Endothelial cell of umbilical vein (primary cell): Measurements from ENCODE around the gene CORO6. TPM values are rescaled to one million over a fixed set of nuclear protein-coding genes. Genes with fewer than 3 reads are reported as not detected.

ENCODE experiments used
- BruUV-seq: library from RNA; stranded (reverse); fragments of 400-500 nt; replicated peaks from 2 replicates; lab custom pipeline; 2021; lab: Mats Ljungman, UMichigan
- CTCF ChIA-PET: fragments of 300-600, 350-600 bp; sonication (Branson Sonifier 250); formaldehyde crosslinking; loops from one replicate; lab custom pipeline; 2021; ENCODE audit warnings: antibody characterized with exemption, inconsistent platforms; lab: Charles Lee
- POLR2A ChIA-PET: fragments of 300-600, 350-600 bp; sonication (Branson Sonifier 250); formaldehyde crosslinking; loops from one replicate; lab custom pipeline; 2021; ENCODE audit warnings: antibody characterized with exemption, inconsistent platforms; lab: Charles Lee
- DNase-seq: peaks from one replicate; pipeline ENCODE4 v3.0.0-alpha.2; 2011; ENCODE audit warnings: low read depth, low spot score
- FAIRE-seq: peaks from 2 replicates; lab custom pipeline; 2011; peaks lifted over from hg19 to GRCh38; lab: Jason Lieb, UNC
- H2AFZ ChIP-seq: 2 replicates; pipeline ENCODE4 v1.6.0; 2012; ENCODE audit warnings: low read depth, low read length, control low read depth, inconsistent platforms
- H3K27ac ChIP-seq: 2 replicates; pipeline ENCODE4 v1.5.1; 2011; ENCODE audit warnings: low read depth, mild to moderate bottlenecking, control low read depth, low read length, moderate library complexity; ENCODE audit not compliant: insufficient read depth
- H3K27me3 ChIP-seq, 2 experiments: 2 replicates each; pipeline versions ENCODE4 v1.6.0 to v1.6.1; 2011; ENCODE audit warnings: low read length in 2 of 2, mixed read lengths in 1 of 2; ENCODE audit not compliant: control insufficient read depth in 2 of 2, insufficient read depth in 2 of 2
- H3K36me3 ChIP-seq, 2 experiments: 2 replicates in 1 of 2; 3 replicates in 1 of 2; pipeline ENCODE4 v1.5.1; 2011; ENCODE audit warnings: low read length in 2 of 2, mild to moderate bottlenecking in 1 of 2, moderate library complexity in 1 of 2; ENCODE audit not compliant: control insufficient read depth in 2 of 2, insufficient read depth in 2 of 2; ENCODE audit errors: extremely low read depth in 1 of 2
- H3K4me1 ChIP-seq: 3 replicates; pipeline ENCODE4 v1.5.1; 2011; ENCODE audit warnings: mild to moderate bottlenecking, low read length; ENCODE audit not compliant: control insufficient read depth, insufficient read depth; ENCODE audit errors: extremely low read depth
- H3K4me2 ChIP-seq: 2 replicates; pipeline ENCODE4 v1.6.1; 2011; ENCODE audit warnings: low read length, control low read depth, mixed read lengths; ENCODE audit not compliant: insufficient read depth
- H3K4me3 ChIP-seq, 3 experiments: fragments of 200-600 bp in 1 of 3; sonication (generic), shearing (Covaris generic) in 1 of 3; replicated peaks in 1 of 3; 2 replicates each; pipeline ENCODE4 v1.5.1; 2011 to 2016; ENCODE audit warnings: control low read depth in 3 of 3, low read length in 3 of 3, mild to moderate bottlenecking in 2 of 3, inconsistent platforms in 1 of 3, low read depth in 1 of 3, moderate library complexity in 1 of 3; ENCODE audit not compliant: insufficient read depth in 1 of 3
- H3K79me2 ChIP-seq: 2 replicates; pipeline ENCODE4 v1.6.0; 2012; ENCODE audit warnings: low read length, inconsistent platforms; ENCODE audit not compliant: control insufficient read depth, insufficient read depth
- H3K9ac ChIP-seq: replicated peaks from 2 replicates; pipeline ENCODE3; 2011; ENCODE audit warnings: low read length, control low read depth; ENCODE audit not compliant: insufficient read depth; ENCODE audit errors: extremely low read depth
- H3K9me1 ChIP-seq: replicated peaks from 3 replicates; pipeline ENCODE4 v1.6.0; 2011; ENCODE audit warnings: mild to moderate bottlenecking, low read length; ENCODE audit not compliant: control insufficient read depth, insufficient read depth; ENCODE audit errors: extremely low read depth
- H3K9me3 ChIP-seq: replicated peaks from 2 replicates; pipeline ENCODE4 v1.5.1; 2012; ENCODE audit warnings: low read length, inconsistent platforms; ENCODE audit not compliant: control insufficient read depth, insufficient read depth
- H4K20me1 ChIP-seq: replicated peaks from 2 replicates; pipeline ENCODE3; 2011; ENCODE audit warnings: mild to moderate bottlenecking, low read length; ENCODE audit not compliant: control insufficient read depth, insufficient read depth; ENCODE audit errors: extremely low read depth
- CTCF ChIP-seq, 2 donors: IDR thresholded peaks; 1 replicate in 1 of 2; 2 replicates in 1 of 2; pipeline ENCODE4 v1.5.1; 2011; ENCODE audit warnings: low read length in 2 of 2, mild to moderate bottlenecking in 2 of 2, moderate library complexity in 2 of 2, control low read depth in 1 of 2, inconsistent platforms in 1 of 2, low read depth in 1 of 2; ENCODE audit not compliant: insufficient read depth in 1 of 2; ENCODE audit errors: extremely low read depth in 1 of 2
- EZH2 ChIP-seq: IDR thresholded peaks from 2 replicates; pipeline ENCODE4 v1.6.1; 2012; ENCODE audit warnings: borderline replicate concordance, low read depth, mild to moderate bottlenecking, moderate library complexity, low read length, inconsistent platforms; ENCODE audit not compliant: severe bottlenecking
- GATA2 ChIP-seq: IDR thresholded peaks from 2 replicates; pipeline ENCODE4 v1.7.0; 2011; ENCODE audit warnings: low read depth, mild to moderate bottlenecking, moderate library complexity, mixed read lengths, low read length; ENCODE audit not compliant: insufficient read length, insufficient read depth
- JUN ChIP-seq: IDR thresholded peaks from 2 replicates; pipeline ENCODE4 v1.6.1; 2011; ENCODE audit warnings: borderline replicate concordance, low read depth; ENCODE audit not compliant: insufficient read length, insufficient read depth
- MYC ChIP-seq: IDR thresholded peaks from one replicate; pipeline ENCODE4 v1.6.1; 2011; ENCODE audit warnings: mild to moderate bottlenecking, low read depth, low read length
- POLR2A ChIP-seq: IDR thresholded peaks from 2 replicates; pipeline ENCODE4 v1.6.1; 2012; ENCODE audit warnings: low read depth, mild to moderate bottlenecking, control low read depth, low read length
- dilution Hi-C: fragments of 300-500 bp; cut with MboI; formaldehyde crosslinking; loops from one replicate; pipeline ENCODE4 v1.15.0; 2019; ENCODE audit warnings: low sequenced_read_pairs; ENCODE audit not compliant: extremely low pct_ligation_motif_present
- intact Hi-C: fragments of 100-400 bp; cut with micrococcal nuclease; formaldehyde crosslinking; loops from one replicate; pipeline ENCODE4 v1.10.0; 2022
- polyA plus RNA-seq, 4 experiments: library from polyadenylated mRNA; depleted of rRNA in 3 of 4; stranded (reverse) in 3 of 4; unstranded in 1 of 4; fragments of >200 nt; gene quantifications; 2 replicates each; pipeline versions ENCODE4 v1.2.1 to v1.2.3, GENCODE V29; 2011 to 2012; ENCODE audit warnings: missing spikeins in 1 of 4
- total RNA-seq: library from RNA; stranded (reverse); gene quantifications from 2 replicates; pipeline ENCODE4 v1.2.3, GENCODE V29; 2021

CORO6 gene
- total and polyA plus RNA-seq, 2 donors (not counting 3 experiments of a cell fraction or from before 2014, with no cell fraction given) = 10.7 to 14.7 TPM

GRCh38 chr17:29655323-29655722, 32.6 kb upstream of the CORO6 start:
- DNase-seq (no peak), FAIRE-seq (no peak)
- Histone ChIP-seq H3K27ac (no peak overlapping the region), H3K9me1 (no peaks in the 10 kb centered on the region), H3K36me3 (peaks cover under 1 to 5% of the 10 kb centered on the region in 2 experiments), H4K20me1 (no peaks in the 10 kb centered on the region), H3K4me1 (no peaks in the 10 kb centered on the region), H3K9me3 (no peaks in the 10 kb centered on the region), H3K27me3 (no peaks in the 10 kb centered on the region), H3K4me2 (no peak overlapping the region), H3K9ac (no peak overlapping the region), H3K79me2 (no peaks in the 10 kb centered on the region), H2AFZ (no peak overlapping the region), H3K4me3 (no peak overlapping the region)
- POLR2A ChIA-PET = no interaction called here
- CTCF ChIA-PET = interaction anchor here (0.8 to 4.2 kb wide), 8 partner anchors 9 to 124 kb away, joined by 3 to 16 read pairs (median 5); no protein-coding TSS in a partner anchor
- BruUV-seq = no TSS peak
- dilution Hi-C loops = no loop called here
- intact Hi-C loops = no loop called here
- TF ChIP-seq MYC = no peak
- TF ChIP-seq CTCF (IDR thresholded peaks at IDR 0.05; ENCODE audit: extremely low read depth in 1 of 2, insufficient read depth in 1 of 2, low read depth in 1 of 2, low read length in 2 of 2) = no peak
- TF ChIP-seq JUN = no peak
- TF ChIP-seq GATA2 = no peak
- TF ChIP-seq EZH2 = no peak
- TF ChIP-seq POLR2A = no peak
